OCI-LY3 (cell line): ENCODE measurements around the gene LBHD1.

Source experiments
- H2AFZ ChIP-seq: fragments of 200-600, 300-600 bp; shearing (Covaris generic); 2 replicates; pipeline ENCODE4 v1.6.0; 2014; ENCODE audit warnings: antibody characterized with exemption, low read depth, low read length
- H3K27ac ChIP-seq: fragments of 200-600, 300-600 bp; sonication (generic); 2 replicates; pipeline ENCODE4 v1.5.1; 2014; ENCODE audit warnings: mild to moderate bottlenecking, low read length, moderate library complexity, mixed read lengths
- H3K27me3 ChIP-seq: fragments of 200-600, 300-600 bp; sonication (generic); 2 replicates; pipeline ENCODE4 v1.6.1; 2014; ENCODE audit warnings: low read depth, low read length, mixed read lengths
- H3K36me3 ChIP-seq: fragments of 200-600, 300-600 bp; sonication (generic); replicated peaks from 2 replicates; pipeline ENCODE3; 2014; ENCODE audit warnings: low read depth, low read length, mixed read lengths
- H3K4me1 ChIP-seq: fragments of 300-600, 200-600 bp; sonication (generic); 2 replicates; pipeline ENCODE4 v1.6.1; 2014; ENCODE audit warnings: low read length, mixed read lengths
- H3K4me2 ChIP-seq: fragments of 200-600, 300-600 bp; sonication (generic); 2 replicates; pipeline ENCODE4 v1.6.1; 2014; ENCODE audit warnings: low read length, mixed read lengths
- H3K4me3 ChIP-seq: fragments of 300-600, 200-600 bp; sonication (generic); 2 replicates; pipeline ENCODE4 v1.5.1; 2014; ENCODE audit warnings: antibody characterized with exemption, mild to moderate bottlenecking, low read length, moderate library complexity
- H3K79me2 ChIP-seq: fragments of 300-600, 200-600 bp; shearing (Covaris generic); 2 replicates; pipeline ENCODE4 v1.6.1; 2014; ENCODE audit warnings: mild to moderate bottlenecking, low read length, mixed read lengths
- H3K9ac ChIP-seq: fragments of 300-600, 200-600 bp; shearing (Covaris generic); 2 replicates; pipeline ENCODE4 v1.6.0; 2014; ENCODE audit warnings: mild to moderate bottlenecking, low read length, moderate library complexity
- H3K9me3 ChIP-seq: fragments of 200-600, 300-600 bp; shearing (Covaris generic); 2 replicates; pipeline ENCODE4 v1.6.1; 2014; ENCODE audit warnings: low read length, mixed read lengths; ENCODE audit not compliant: insufficient read depth
- H4K20me1 ChIP-seq: fragments of 200-600, 300-600 bp; sonication (generic); 2 replicates; pipeline ENCODE4 v1.6.1; 2016; ENCODE audit warnings: low read length, mixed read lengths; ENCODE audit not compliant: insufficient read depth
- EZH2phosphoT487 ChIP-seq: fragments of 200-600 bp; shearing (Covaris generic); IDR thresholded peaks from 2 replicates; pipeline ENCODE4 v1.6.1; 2018; ENCODE audit warnings: antibody characterized with exemption, mixed run types, low read depth
- TF ChIP-seq, protein P1 (sequence below): fragments of 200-600, 300-600 bp; sonication (generic); IDR thresholded peaks from 2 replicates; pipeline ENCODE4 v1.5.1; 2014; ENCODE audit warnings: antibody characterized with exemption, low read length, low read depth

Gene LBHD1

GRCh38 chr11:62664405-62665074 lies 7.5 kb downstream of the LBHD1 start:
- H3K79me2 ChIP-seq = peaks cover 54% of the 10 kb centered on the region
- H3K27me3 ChIP-seq = no peaks in the 10 kb centered on the region
- H3K27ac ChIP-seq = peak overlapping the region; percentile 85
- peaks cover 36% of the 10 kb centered on the region for H3K36me3 ChIP-seq
- H2AFZ ChIP-seq = peak overlapping the region; percentile 74
- H3K4me1 ChIP-seq = peaks cover 20% of the 10 kb centered on the region
- H3K9me3 ChIP-seq = no peaks in the 10 kb centered on the region
- peak overlapping the region; percentile 95 for H3K9ac ChIP-seq
- H3K4me3 ChIP-seq = peak overlapping the region; percentile 88
- TF ChIP-seq, protein P1, sequence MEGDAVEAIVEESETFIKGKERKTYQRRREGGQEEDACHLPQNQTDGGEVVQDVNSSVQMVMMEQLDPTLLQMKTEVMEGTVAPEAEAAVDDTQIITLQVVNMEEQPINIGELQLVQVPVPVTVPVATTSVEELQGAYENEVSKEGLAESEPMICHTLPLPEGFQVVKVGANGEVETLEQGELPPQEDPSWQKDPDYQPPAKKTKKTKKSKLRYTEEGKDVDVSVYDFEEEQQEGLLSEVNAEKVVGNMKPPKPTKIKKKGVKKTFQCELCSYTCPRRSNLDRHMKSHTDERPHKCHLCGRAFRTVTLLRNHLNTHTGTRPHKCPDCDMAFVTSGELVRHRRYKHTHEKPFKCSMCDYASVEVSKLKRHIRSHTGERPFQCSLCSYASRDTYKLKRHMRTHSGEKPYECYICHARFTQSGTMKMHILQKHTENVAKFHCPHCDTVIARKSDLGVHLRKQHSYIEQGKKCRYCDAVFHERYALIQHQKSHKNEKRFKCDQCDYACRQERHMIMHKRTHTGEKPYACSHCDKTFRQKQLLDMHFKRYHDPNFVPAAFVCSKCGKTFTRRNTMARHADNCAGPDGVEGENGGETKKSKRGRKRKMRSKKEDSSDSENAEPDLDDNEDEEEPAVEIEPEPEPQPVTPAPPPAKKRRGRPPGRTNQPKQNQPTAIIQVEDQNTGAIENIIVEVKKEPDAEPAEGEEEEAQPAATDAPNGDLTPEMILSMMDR = no peak
- no peak for TF ChIP-seq EZH2phosphoT487
- H3K4me2 ChIP-seq = peak overlapping the region; percentile 70
- H4K20me1 ChIP-seq = no peaks in the 10 kb centered on the region

DNA sequence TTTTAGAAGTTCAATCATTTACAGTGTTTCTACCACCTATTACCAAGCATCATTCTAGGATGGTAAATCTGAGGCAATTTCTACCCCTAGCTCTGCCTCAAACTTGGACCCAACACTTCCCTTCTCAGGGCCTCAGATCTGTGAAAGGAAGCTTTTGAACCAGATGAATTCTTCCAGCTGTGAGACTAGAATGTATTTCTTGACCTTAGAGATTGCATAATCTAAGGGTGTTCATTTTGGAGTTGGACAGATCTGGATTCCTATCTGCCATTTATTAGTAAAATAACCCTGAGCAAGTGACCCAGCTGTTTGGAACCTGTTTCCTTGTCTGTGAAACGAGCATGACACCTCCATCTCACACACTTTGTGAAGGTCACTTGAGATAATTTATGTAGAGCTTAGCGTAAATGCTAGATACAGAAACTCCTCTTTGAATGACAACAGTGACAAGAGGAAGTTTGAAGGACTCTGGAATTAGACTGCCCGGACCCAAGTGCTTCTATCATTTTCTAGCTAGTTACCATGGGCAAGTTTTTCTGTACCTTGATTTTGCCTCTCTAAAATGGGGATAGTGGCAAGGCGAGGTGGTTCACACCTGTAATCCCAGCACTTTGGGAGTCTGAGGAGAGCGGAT lies 15.2 kb downstream of the LBHD1 start:
- Histone ChIP-seq H3K4me1 (peaks cover 11% of the 10 kb centered on the region), H3K36me3 (peaks cover 3% of the 10 kb centered on the region), H2AFZ (0 out of 2 replicates have a peak overlapping the region, but pooled peaks have one; percentile 20)

GRCh38 chr11:62654297-62654696 lies 17.8 kb downstream of the LBHD1 start:
- Histone ChIP-seq H4K20me1 (no peaks in the 10 kb centered on the region), H3K9ac (no peak overlapping the region), H3K27ac (no peak overlapping the region), H3K4me2 (peak overlapping the region; percentile 48), H3K9me3 (no peaks in the 10 kb centered on the region), H2AFZ (peak overlapping the region; percentile 14; the same call in 1 of the 2 replicates), H3K79me2 (peaks cover 28% of the 10 kb centered on the region), H3K4me3 (peak overlapping the region; percentile 98), H3K4me1 (peaks cover 14% of the 10 kb centered on the region), H3K27me3 (no peaks in the 10 kb centered on the region), H3K36me3 (peaks cover 6% of the 10 kb centered on the region)
- TF ChIP-seq, protein P1 = no peak
- no peak for TF ChIP-seq EZH2phosphoT487

More for the DNA sequence above, 15.2 kb downstream of the LBHD1 start:
- H3K4me2 ChIP-seq = no peak overlapping the region
- no peak overlapping the region for H3K27ac ChIP-seq
- peaks cover 12% of the 10 kb centered on the region for H3K79me2 ChIP-seq
- H4K20me1 ChIP-seq = no peaks in the 10 kb centered on the region
- H3K9ac ChIP-seq = no peak overlapping the region
- H3K4me3 ChIP-seq = no peak overlapping the region
- TF ChIP-seq EZH2phosphoT487 = no peak
- TF ChIP-seq, protein P1 = no peak
- H3K27me3 ChIP-seq = no peaks in the 10 kb centered on the region
- no peaks in the 10 kb centered on the region for H3K9me3 ChIP-seq
